Measurements from ENCODE around the gene CDK12.

The CDK12 gene

GRCh38 chr17:39564211-39564848 lies 103.0 kb downstream of the CDK12 start:
- WGBS (ENCODE audit: insufficient coverage) = 100% methylated on average over 4 of the region's 4 CpGs
- Histone ChIP-seq H3K36me3 (ENCODE audit: control insufficient read depth in 4 of 4, insufficient read depth in 4 of 4, low read length in 3 of 4) (peaks cover 18 to 53% (median 28%) of the 10 kb centered on the region in 4 experiments), H3K4me1 (ENCODE audit: control extremely low read depth in 1 of 4, control insufficient read depth in 4 of 4, insufficient read depth in 4 of 4, low read length in 3 of 4) (peaks cover 0 to 15% (median 6%) of the 10 kb centered on the region in 4 experiments), H3K27me3 (replicated peaks in 2 of 5; ENCODE audit: control insufficient read depth in 4 of 5, insufficient read depth in 5 of 5, low read length in 4 of 5) (no peaks in the 10 kb centered on the region), H3K27ac (ENCODE audit: insufficient read depth in 1 of 2, low read depth in 1 of 2, low read length in 2 of 2, poor library complexity in 1 of 2, severe bottlenecking in 2 of 2) (no peak overlapping the region), H3K9me3 (ENCODE audit: control extremely low read depth in 1 of 5, control insufficient read depth in 4 of 5, insufficient read depth in 2 of 5, low read depth in 1 of 5, low read length in 4 of 5) (no peaks in the 10 kb centered on the region), H3K4me3 (ENCODE audit: control insufficient read depth in 1 of 7, extremely low read depth in 1 of 7, insufficient read depth in 4 of 7, low read depth in 2 of 7, low read length in 6 of 7) (no peak overlapping the region)
- ChIA-PET POLR2A (no interaction called here), CTCF (interaction anchor here (1.2 to 3.2 kb wide), 4 partner anchors 11 to 83 kb away, joined by 3 to 15 read pairs (median 6); no protein-coding TSS in a partner anchor)
- DNase-seq = no peak

GRCh38 chr17:39566094-39566850 lies 105.0 kb downstream of the CDK12 start:
- Histone ChIP-seq H3K4me3 (ENCODE audit: control insufficient read depth in 1 of 7, extremely low read depth in 1 of 7, insufficient read depth in 4 of 7, low read depth in 2 of 7, low read length in 6 of 7) (no peak overlapping the region), H3K27me3 (replicated peaks in 2 of 5; ENCODE audit: control insufficient read depth in 4 of 5, insufficient read depth in 5 of 5, low read length in 4 of 5) (no peaks in the 10 kb centered on the region), H3K9me3 (ENCODE audit: control extremely low read depth in 1 of 5, control insufficient read depth in 4 of 5, insufficient read depth in 2 of 5, low read depth in 1 of 5, low read length in 4 of 5) (peaks cover 0 to 6% (median 0%) of the 10 kb centered on the region in 5 experiments), H3K27ac (ENCODE audit: insufficient read depth in 1 of 2, low read depth in 1 of 2, low read length in 2 of 2, poor library complexity in 1 of 2, severe bottlenecking in 2 of 2) (no peak overlapping the region), H3K36me3 (ENCODE audit: control insufficient read depth in 4 of 4, insufficient read depth in 4 of 4, low read length in 3 of 4) (peaks cover 20 to 62% (median 36%) of the 10 kb centered on the region in 4 experiments), H3K4me1 (ENCODE audit: control extremely low read depth in 1 of 4, control insufficient read depth in 4 of 4, insufficient read depth in 4 of 4, low read length in 3 of 4) (peaks cover 0 to 15% (median 6%) of the 10 kb centered on the region in 4 experiments)
- POLR2A ChIA-PET = no interaction called here
- WGBS (ENCODE audit: insufficient coverage) = 97% methylated on average over 10 of the region's 11 CpGs
- CTCF ChIA-PET = interaction anchor here (0.6 to 3.2 kb wide), 8 partner anchors 10 to 59 kb away, joined by 3 to 15 read pairs (median 4); no protein-coding TSS in a partner anchor
- no peak for DNase-seq

GRCh38 chr17:39568702-39569101 lies 107.4 kb downstream of the CDK12 start:
- ChIA-PET CTCF (no interaction called here), POLR2A (no interaction called here)
- Histone ChIP-seq H3K4me3 (ENCODE audit: control insufficient read depth in 1 of 7, extremely low read depth in 1 of 7, insufficient read depth in 4 of 7, low read depth in 2 of 7, low read length in 6 of 7) (no peak overlapping the region), H3K27me3 (replicated peaks in 2 of 5; ENCODE audit: control insufficient read depth in 4 of 5, insufficient read depth in 5 of 5, low read length in 4 of 5) (peaks cover 0 to 1% (median 0%) of the 10 kb centered on the region in 5 experiments), H3K9me3 (ENCODE audit: control extremely low read depth in 1 of 5, control insufficient read depth in 4 of 5, insufficient read depth in 2 of 5, low read depth in 1 of 5, low read length in 4 of 5) (peaks cover 0 to 7% (median 0%) of the 10 kb centered on the region in 5 experiments), H3K27ac (ENCODE audit: insufficient read depth in 1 of 2, low read depth in 1 of 2, low read length in 2 of 2, poor library complexity in 1 of 2, severe bottlenecking in 2 of 2) (no peak overlapping the region), H3K36me3 (ENCODE audit: control insufficient read depth in 4 of 4, insufficient read depth in 4 of 4, low read length in 3 of 4) (peaks cover 17 to 58% (median 37%) of the 10 kb centered on the region in 4 experiments), H3K4me1 (ENCODE audit: control extremely low read depth in 1 of 4, control insufficient read depth in 4 of 4, insufficient read depth in 4 of 4, low read length in 3 of 4) (peaks cover 0 to 13% (median 4%) of the 10 kb centered on the region in 4 experiments)
- WGBS (ENCODE audit: insufficient coverage) = 98% methylated on average over 7 of the region's 9 CpGs
- DNase-seq = no peak

- Histone ChIP-seq H3K36me3 (ENCODE audit: control insufficient read depth in 4 of 4, insufficient read depth in 4 of 4, low read length in 3 of 4) (peaks cover 17 to 58% (median 36%) of the 10 kb centered on the region in 4 experiments), H3K27me3 (replicated peaks in 2 of 5; ENCODE audit: control insufficient read depth in 4 of 5, insufficient read depth in 5 of 5, low read length in 4 of 5) (peaks cover 0 to 6% (median 3%) of the 10 kb centered on the region in 5 experiments), H3K4me3 (ENCODE audit: control insufficient read depth in 1 of 7, extremely low read depth in 1 of 7, insufficient read depth in 4 of 7, low read depth in 2 of 7, low read length in 6 of 7) (no peak overlapping the region), H3K9me3 (ENCODE audit: control extremely low read depth in 1 of 5, control insufficient read depth in 4 of 5, insufficient read depth in 2 of 5, low read depth in 1 of 5, low read length in 4 of 5) (peaks cover 0 to 7% (median 0%) of the 10 kb centered on the region in 5 experiments), H3K4me1 (ENCODE audit: control extremely low read depth in 1 of 4, control insufficient read depth in 4 of 4, insufficient read depth in 4 of 4, low read length in 3 of 4) (peaks cover 0 to 12% (median 4%) of the 10 kb centered on the region in 4 experiments), H3K27ac (ENCODE audit: insufficient read depth in 1 of 2, low read depth in 1 of 2, low read length in 2 of 2, poor library complexity in 1 of 2, severe bottlenecking in 2 of 2) (no peak overlapping the region)
- ChIA-PET CTCF (interaction anchor here (0.8 kb wide), 1 partner anchor 23 kb away, joined by 4 read pairs; no protein-coding TSS in a partner anchor), POLR2A (no interaction called here)
- WGBS (ENCODE audit: insufficient coverage) = 63% methylated on average over 1 of the region's 1 CpG
- DNase-seq = no peak
These were observed 107.8 kb downstream of the CDK12 start for GRCh38 chr17:39569126-39569525.

- Histone ChIP-seq H3K27ac (ENCODE audit: insufficient read depth in 1 of 2, low read depth in 1 of 2, low read length in 2 of 2, poor library complexity in 1 of 2, severe bottlenecking in 2 of 2) (no peak overlapping the region), H3K4me3 (ENCODE audit: control insufficient read depth in 1 of 7, extremely low read depth in 1 of 7, insufficient read depth in 4 of 7, low read depth in 2 of 7, low read length in 6 of 7) (no peak overlapping the region), H3K4me1 (ENCODE audit: control extremely low read depth in 1 of 4, control insufficient read depth in 4 of 4, insufficient read depth in 4 of 4, low read length in 3 of 4) (peaks cover 0 to 9% (median 4%) of the 10 kb centered on the region in 4 experiments), H3K27me3 (replicated peaks in 2 of 5; ENCODE audit: control insufficient read depth in 4 of 5, insufficient read depth in 5 of 5, low read length in 4 of 5) (peaks cover 0 to 6% (median 3%) of the 10 kb centered on the region in 5 experiments), H3K9me3 (ENCODE audit: control extremely low read depth in 1 of 5, control insufficient read depth in 4 of 5, insufficient read depth in 2 of 5, low read depth in 1 of 5, low read length in 4 of 5) (peaks cover 0 to 7% (median 0%) of the 10 kb centered on the region in 5 experiments), H3K36me3 (ENCODE audit: control insufficient read depth in 4 of 4, insufficient read depth in 4 of 4, low read length in 3 of 4) (peaks cover 14 to 36% (median 24%) of the 10 kb centered on the region in 4 experiments)
- ChIA-PET CTCF (interaction anchor here (0.7 to 1.2 kb wide), 3 partner anchors 21 to 49 kb away, joined by 3 to 4 read pairs (median 3); no protein-coding TSS in a partner anchor), POLR2A (no interaction called here)
- DNase-seq = no peak
- WGBS (ENCODE audit: insufficient coverage) = 80% methylated on average over 1 of the region's 2 CpGs
These were observed 110.8 kb downstream of the CDK12 start for GRCh38 chr17:39572121-39572520.

GRCh38 chr17:39573447-39574298 lies 112.4 kb downstream of the CDK12 start:
- Histone ChIP-seq H3K9me3 (ENCODE audit: control extremely low read depth in 1 of 5, control insufficient read depth in 4 of 5, insufficient read depth in 2 of 5, low read depth in 1 of 5, low read length in 4 of 5) (peaks cover 0 to 7% (median 0%) of the 10 kb centered on the region in 5 experiments), H3K27me3 (replicated peaks in 2 of 5; ENCODE audit: control insufficient read depth in 4 of 5, insufficient read depth in 5 of 5, low read length in 4 of 5) (peaks cover 0 to 8% (median 3%) of the 10 kb centered on the region in 5 experiments), H3K4me1 (ENCODE audit: control extremely low read depth in 1 of 4, control insufficient read depth in 4 of 4, insufficient read depth in 4 of 4, low read length in 3 of 4) (peaks cover 0 to 9% (median 4%) of the 10 kb centered on the region in 4 experiments), H3K4me3 (ENCODE audit: control insufficient read depth in 1 of 7, extremely low read depth in 1 of 7, insufficient read depth in 4 of 7, low read depth in 2 of 7, low read length in 6 of 7) (peak overlapping the region; percentile 4 to 77 (median 57)), H3K36me3 (ENCODE audit: control insufficient read depth in 4 of 4, insufficient read depth in 4 of 4, low read length in 3 of 4) (peaks cover 4 to 23% (median 13%) of the 10 kb centered on the region in 4 experiments), H3K27ac (ENCODE audit: insufficient read depth in 1 of 2, low read depth in 1 of 2, low read length in 2 of 2, poor library complexity in 1 of 2, severe bottlenecking in 2 of 2) (no peak overlapping the region)
- POLR2A ChIA-PET = interaction anchor here (0.6 kb wide), 1 partner anchor 705 kb away, joined by 3 read pairs; no protein-coding TSS in a partner anchor
- 4% methylated on average over 61 of the region's 66 CpGs for WGBS (ENCODE audit: insufficient coverage)
- DNase-seq = peak; percentile 17 to 49 (median 41)
- CTCF ChIA-PET = interaction anchor here (0.7 to 1.0 kb wide), 3 partner anchors 17 to 99 kb away, joined by 3 read pairs; no protein-coding TSS in a partner anchor

Data from common myeloid progenitor, CD34-positive (primary cell).